Stimulated activated CD8-positive, alpha-beta memory T cell treated with anti-CD3 and anti-CD28 coated beads, Interleukin-7, amount 100 ng/mL, for 1 hour (primary cell): ENCODE measurements around the gene ACSF3.
A peak's percentile ranks its signal among the peaks of the same experiment; 100 is the strongest.
"Not testable (repeated sequence)": the region's sequence is repeated elsewhere in the genome, so short reads cannot be mapped to it uniquely, and the experiment has no call there.

Source experiments
- DNase-seq, 2 donors: peaks; one replicate each; pipeline ENCODE4 v3.0.0-alpha.2; 2020; ENCODE audit warnings: low read depth in 2 of 2

Gene ACSF3

GRCh38 chr16:89161763-89162713 is 68.4 kb downstream of the ACSF3 start:
- DNase-seq = no peak

- DNase-seq = no peak
These were observed 69.6 kb downstream of the ACSF3 start for GRCh38 chr16:89163297-89163696.

GRCh38 chr16:89164436-89164835 is 70.8 kb downstream of the ACSF3 start:
- no peak for DNase-seq

- no peak for DNase-seq
These were observed 71.4 kb downstream of the ACSF3 start for GRCh38 chr16:89164847-89165680.

- DNase-seq = not testable (repeated sequence)
These were observed 72.0 kb downstream of the ACSF3 start for GRCh38 chr16:89165681-89165979.

GRCh38 chr16:89166696-89167424 is 73.2 kb downstream of the ACSF3 start:
- DNase-seq = no peak

- peak; percentile 64 to 72 for DNase-seq
These were observed 73.8 kb downstream of the ACSF3 start for GRCh38 chr16:89167425-89167941.

GRCh38 chr16:89168381-89169189 is 74.9 kb downstream of the ACSF3 start:
- DNase-seq = no peak

- no peak for DNase-seq
These were observed 76.1 kb downstream of the ACSF3 start for GRCh38 chr16:89169778-89170177.

- DNase-seq = no peak
These were observed 76.9 kb downstream of the ACSF3 start for GRCh38 chr16:89170346-89171215.

- peak; percentile 72 to 85 for DNase-seq
These were observed 77.8 kb downstream of the ACSF3 start, which contains the start of gene CDH15 for GRCh38 chr16:89171216-89172170. Gene CDH15, plus strand, starts transcription at chr16:89171748. Its CDS starts 84 bp downstream, at chr16:89171832.

GRCh38 chr16:89172171-89172527 is 78.5 kb downstream of the ACSF3 start:
- no peak for DNase-seq

GRCh38 chr16:89172528-89173173 is 79.0 kb downstream of the ACSF3 start:
- DNase-seq = no peak

GRCh38 chr16:89173174-89173921 is 79.7 kb downstream of the ACSF3 start:
- no peak for DNase-seq

- DNase-seq = no peak
These were observed 80.6 kb downstream of the ACSF3 start for GRCh38 chr16:89174055-89174827.

GRCh38 chr16:89174877-89175276 is 81.2 kb downstream of the ACSF3 start:
- DNase-seq = no peak
